Common myeloid progenitor, CD34-positive (primary cell): ENCODE data around the gene ADAMTS4.
A peak's percentile ranks its signal among the peaks of the same experiment; 100 is the strongest.

Experiments used
- CTCF ChIA-PET: fragments of 350-600 bp; sonication (Branson Sonifier 250); formaldehyde crosslinking; loops from one replicate; lab custom pipeline; 2021; ENCODE audit warnings: antibody characterized with exemption; lab: Charles Lee
- POLR2A ChIA-PET: fragments of 350-600 bp; sonication (Branson Sonifier 250); formaldehyde crosslinking; loops from one replicate; lab custom pipeline; 2021; ENCODE audit warnings: antibody characterized with exemption; lab: Charles Lee
- DNase-seq, 3 donors: peaks; one replicate each; pipeline versions ENCODE4 v3.0.0 to v3.0.0-alpha.2; 2013
- H3K27ac ChIP-seq, 2 experiments: 1 replicate in 1 of 2; 2 replicates in 1 of 2; pipeline ENCODE4 v1.7.0; 2013; ENCODE audit warnings: inconsistent platforms in 2 of 2, low read length in 2 of 2, mild to moderate bottlenecking in 2 of 2, low read depth in 1 of 2, moderate library complexity in 1 of 2; ENCODE audit not compliant: severe bottlenecking in 2 of 2, insufficient read depth in 1 of 2, poor library complexity in 1 of 2
- H3K27me3 ChIP-seq, 5 experiments: replicated peaks in 2 of 5; 1 replicate in 3 of 5; 2 replicates in 2 of 5; pipeline versions ENCODE4 v1.6.1 to v1.7.0; 2013; ENCODE audit warnings: low read length in 4 of 5, mild to moderate bottlenecking in 2 of 5, moderate library complexity in 2 of 5, inconsistent platforms in 1 of 5; ENCODE audit not compliant: insufficient read depth in 5 of 5, control insufficient read depth in 4 of 5
- H3K36me3 ChIP-seq, 4 experiments: 1 replicate in 2 of 4; 2 replicates in 2 of 4; pipeline versions ENCODE4 v1.6.1 to v1.7.0; 2013; ENCODE audit warnings: low read length in 3 of 4, control low read depth in 1 of 4, mild to moderate bottlenecking in 1 of 4; ENCODE audit not compliant: control insufficient read depth in 4 of 4, insufficient read depth in 4 of 4
- H3K4me1 ChIP-seq, 4 experiments: 1 replicate in 3 of 4; 2 replicates in 1 of 4; pipeline versions ENCODE4 v1.6.1 to v1.7.1; 2013; ENCODE audit warnings: low read length in 3 of 4, mild to moderate bottlenecking in 3 of 4, control low read depth in 1 of 4, inconsistent platforms in 1 of 4, moderate library complexity in 1 of 4; ENCODE audit not compliant: control insufficient read depth in 4 of 4, insufficient read depth in 4 of 4; ENCODE audit errors: control extremely low read depth in 1 of 4
- H3K4me3 ChIP-seq, 7 experiments: 1 replicate in 4 of 7; 2 replicates in 3 of 7; pipeline versions ENCODE4 v1.5.1 to v1.7.0; 2013; ENCODE audit warnings: mild to moderate bottlenecking in 7 of 7, low read length in 6 of 7, moderate library complexity in 6 of 7, inconsistent platforms in 2 of 7, low read depth in 2 of 7, control low read depth in 1 of 7; ENCODE audit not compliant: insufficient read depth in 4 of 7, control insufficient read depth in 1 of 7; ENCODE audit errors: extremely low read depth in 1 of 7
- H3K9me3 ChIP-seq, 5 experiments: 1 replicate in 4 of 5; 2 replicates in 1 of 5; pipeline versions ENCODE4 v1.6.1 to v1.7.1; 2013; ENCODE audit warnings: low read length in 4 of 5, mild to moderate bottlenecking in 2 of 5, inconsistent platforms in 1 of 5, low read depth in 1 of 5, moderate library complexity in 1 of 5; ENCODE audit not compliant: control insufficient read depth in 4 of 5, insufficient read depth in 2 of 5; ENCODE audit errors: control extremely low read depth in 1 of 5
- WGBS: methylation state at CpG from one replicate; pipeline ENCODE4 v1.1.5; 2013; ENCODE audit not compliant: insufficient coverage; 5-methylcytosine and 5-hydroxymethylcytosine counted together

The ADAMTS4 gene

DNA sequence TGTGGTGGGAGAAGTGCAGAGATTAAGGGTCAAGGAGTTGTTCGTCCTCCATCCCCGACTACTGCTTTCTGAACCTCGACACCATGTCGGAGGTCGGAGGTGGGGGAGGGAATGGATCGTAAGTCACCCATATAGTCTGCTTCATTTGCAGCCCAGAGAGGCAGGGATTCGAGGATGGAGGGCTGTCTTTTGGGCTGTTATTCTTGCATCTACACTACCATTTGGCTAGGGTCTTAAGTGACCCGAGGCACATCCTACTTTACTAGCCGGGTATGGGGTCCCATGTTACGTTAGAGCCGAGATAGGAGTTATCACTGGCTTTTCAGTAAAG is 39.0 kb downstream of the ADAMTS4 start:
- peaks cover 8 to 62% (median 32%) of the 10 kb centered on the region in 4 experiments for H3K36me3 ChIP-seq
- CTCF ChIA-PET = no interaction called here
- no peaks in the 10 kb centered on the region for H3K27me3 ChIP-seq
- H3K27ac ChIP-seq = peak overlapping the region; percentile 84 to 90
- peaks cover 2 to 30% (median 24%) of the 10 kb centered on the region in 4 experiments for H3K4me1 ChIP-seq
- peak overlapping the region; percentile 59 to 95 (median 87) for H3K4me3 ChIP-seq
- H3K9me3 ChIP-seq = no peaks in the 10 kb centered on the region
- POLR2A ChIA-PET = no interaction called here
- peak in 1 of 3 donors; percentile 27 for DNase-seq
- WGBS = 2% methylated on average over 9 of the region's 11 CpGs

DNA sequence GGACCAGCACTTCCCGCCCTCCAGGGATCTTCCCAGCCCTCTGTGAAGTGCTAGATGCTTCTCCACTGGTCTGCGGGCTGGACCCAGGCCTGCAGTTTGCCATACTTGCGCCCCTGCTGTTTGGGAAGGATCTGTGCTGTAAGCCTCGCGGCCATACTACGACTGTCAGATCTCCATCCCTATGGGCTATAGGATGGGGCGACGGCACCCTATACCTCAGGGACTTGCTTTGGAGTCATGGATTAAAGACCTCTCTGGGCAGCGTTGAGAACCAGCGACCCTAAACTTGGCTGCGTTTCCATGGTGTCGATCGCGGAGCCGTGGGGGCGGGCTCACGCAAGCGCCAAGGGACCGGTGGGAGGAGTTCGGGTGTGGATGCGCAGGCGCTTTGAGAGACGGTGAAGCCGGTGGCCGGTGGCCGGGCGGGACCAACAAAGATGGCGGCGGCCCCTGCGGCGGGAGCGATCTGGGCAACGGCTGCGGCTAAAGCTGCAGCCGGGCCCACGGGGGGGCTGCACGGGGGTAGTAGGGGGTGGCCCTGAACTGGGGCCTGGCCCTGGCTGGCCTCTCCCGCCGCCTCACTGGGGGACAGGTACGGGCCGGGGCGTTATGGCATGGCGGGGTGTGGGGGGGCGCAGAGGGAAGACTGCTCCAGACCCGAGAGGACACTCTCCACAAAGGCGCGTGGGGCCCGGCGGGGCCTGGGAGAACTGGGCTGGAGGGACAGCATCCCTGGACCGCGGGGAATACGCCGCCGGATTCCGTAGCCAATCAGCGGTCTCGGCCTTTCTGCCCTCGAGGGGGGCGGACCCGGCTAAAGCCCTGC is 39.6 kb downstream of the ADAMTS4 start, which contains the start of gene USP21:
Gene USP21 (plus strand): TSS at position 414 of the 826 bp plus-strand sequence. CDS start 1,141 bp downstream, outside the sequence.
- ChIA-PET POLR2A (no interaction called here), CTCF (interaction anchor here (0.7 to 3.2 kb wide), 8 partner anchors 7 to 61 kb away, joined by 3 to 14 read pairs (median 6); partner anchors contain the start of genes B4GALT3, KLHDC9, NIT1 and PFDN2)
- peak; percentile 87 to 93 (median 92) for DNase-seq
- Histone ChIP-seq H3K36me3 (peaks cover 8 to 57% (median 27%) of the 10 kb centered on the region in 4 experiments), H3K27me3 (no peaks in the 10 kb centered on the region), H3K4me1 (peaks cover 2 to 34% (median 28%) of the 10 kb centered on the region in 4 experiments), H3K9me3 (no peaks in the 10 kb centered on the region), H3K27ac (peak within 1 kb of the TSS; percentile 84 to 90), H3K4me3 (peak within 1 kb of the TSS; percentile 59 to 95 (median 87))
- 4% methylated on average over 53 of the region's 60 CpGs for WGBS

DNA sequence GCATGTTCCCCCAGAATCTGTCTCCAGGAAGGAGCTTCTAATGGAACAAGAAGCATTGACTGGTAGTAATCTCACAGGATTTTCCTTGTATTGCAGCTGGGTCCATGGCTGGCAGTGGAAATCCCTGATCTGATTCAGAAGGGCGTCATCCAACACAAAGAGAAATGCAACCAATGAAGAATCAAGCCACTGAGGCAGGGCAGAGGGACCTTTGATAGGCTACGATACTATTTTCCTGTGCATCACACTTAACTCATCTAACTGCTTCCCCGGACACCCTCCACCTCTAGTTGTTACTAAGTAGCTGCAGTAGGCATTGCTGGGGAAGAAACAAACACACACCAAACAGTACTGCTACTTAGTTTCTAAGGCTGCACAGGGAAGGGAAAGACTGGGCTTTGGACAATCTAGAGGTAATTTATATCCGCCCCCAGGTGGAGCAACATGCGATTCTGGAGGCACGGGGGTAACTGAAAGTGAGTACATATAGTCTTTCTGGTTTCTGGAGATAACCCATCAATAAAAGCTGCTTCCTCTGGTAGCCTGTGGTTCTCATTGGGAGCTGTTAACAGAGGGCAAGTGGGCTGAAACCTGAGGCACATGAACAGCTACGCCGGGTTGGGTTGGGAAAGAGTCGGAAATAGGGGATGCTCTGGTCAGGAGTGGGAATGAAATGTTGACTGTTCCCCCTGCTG is 40.4 kb downstream of the ADAMTS4 start:
- Histone ChIP-seq H3K4me3 (peak overlapping the region in 5 of 7 experiments; percentile 81 to 95 (median 89)), H3K27ac (peak overlapping the region; percentile 84 to 90), H3K4me1 (peaks cover 2 to 34% (median 29%) of the 10 kb centered on the region in 4 experiments)

DNA sequence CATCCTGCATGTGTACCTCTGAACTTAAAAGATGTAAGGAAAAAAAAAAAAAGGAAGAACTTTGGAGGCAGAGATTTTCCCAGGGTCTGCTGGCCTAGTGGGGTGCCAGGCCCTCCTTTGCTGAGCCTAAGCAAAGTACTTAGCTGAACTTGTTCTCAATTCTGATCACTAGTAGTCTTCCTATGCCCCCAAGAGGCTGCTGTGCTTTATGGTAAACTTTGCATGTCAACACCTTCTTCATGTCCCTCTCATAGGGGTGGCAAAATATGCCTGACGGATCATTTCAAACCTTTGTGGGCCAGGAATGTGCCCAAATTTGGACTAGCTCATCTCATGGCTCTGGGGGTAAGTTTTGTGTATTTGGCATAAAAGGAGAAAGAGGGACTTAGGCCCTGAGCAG is 41.0 kb downstream of the ADAMTS4 start:
- H3K4me3 ChIP-seq = no peak overlapping the region
- H3K27me3 ChIP-seq = no peaks in the 10 kb centered on the region
- H3K9me3 ChIP-seq = no peaks in the 10 kb centered on the region
- peak in 1 of 3 donors; percentile 17 for DNase-seq
- H3K27ac ChIP-seq = no peak overlapping the region
- 100% methylated on average over 1 of the region's 1 CpG for WGBS
- peaks cover 8 to 45% (median 17%) of the 10 kb centered on the region in 4 experiments for H3K36me3 ChIP-seq
- H3K4me1 ChIP-seq = peaks cover 2 to 37% (median 32%) of the 10 kb centered on the region in 4 experiments
- POLR2A ChIA-PET = no interaction called here
- CTCF ChIA-PET = interaction anchor here (0.6 to 3.2 kb wide), 15 partner anchors 9 to 224 kb away, joined by 3 to 14 read pairs (median 5); partner anchors contain the start of genes ARHGAP30, B4GALT3, KLHDC9 and NIT1

More for the DNA sequence above, 40.4 kb downstream of the ADAMTS4 start:
- peaks cover 8 to 50% (median 21%) of the 10 kb centered on the region in 4 experiments for H3K36me3 ChIP-seq
- ChIA-PET POLR2A (interaction anchor here (0.6 kb wide), 1 partner anchor 64 kb away, joined by 3 read pairs; no protein-coding TSS in a partner anchor), CTCF (interaction anchor here (0.6 to 3.2 kb wide), 15 partner anchors 8 to 224 kb away, joined by 3 to 14 read pairs (median 5); partner anchors contain the start of genes ARHGAP30, B4GALT3, KLHDC9 and NIT1)
- 53% methylated on average over 8 of the region's 9 CpGs for WGBS
- no peaks in the 10 kb centered on the region for H3K27me3 ChIP-seq
- no peaks in the 10 kb centered on the region for H3K9me3 ChIP-seq
- DNase-seq = peak in 2 of 3 donors; percentile 55 to 66

DNA sequence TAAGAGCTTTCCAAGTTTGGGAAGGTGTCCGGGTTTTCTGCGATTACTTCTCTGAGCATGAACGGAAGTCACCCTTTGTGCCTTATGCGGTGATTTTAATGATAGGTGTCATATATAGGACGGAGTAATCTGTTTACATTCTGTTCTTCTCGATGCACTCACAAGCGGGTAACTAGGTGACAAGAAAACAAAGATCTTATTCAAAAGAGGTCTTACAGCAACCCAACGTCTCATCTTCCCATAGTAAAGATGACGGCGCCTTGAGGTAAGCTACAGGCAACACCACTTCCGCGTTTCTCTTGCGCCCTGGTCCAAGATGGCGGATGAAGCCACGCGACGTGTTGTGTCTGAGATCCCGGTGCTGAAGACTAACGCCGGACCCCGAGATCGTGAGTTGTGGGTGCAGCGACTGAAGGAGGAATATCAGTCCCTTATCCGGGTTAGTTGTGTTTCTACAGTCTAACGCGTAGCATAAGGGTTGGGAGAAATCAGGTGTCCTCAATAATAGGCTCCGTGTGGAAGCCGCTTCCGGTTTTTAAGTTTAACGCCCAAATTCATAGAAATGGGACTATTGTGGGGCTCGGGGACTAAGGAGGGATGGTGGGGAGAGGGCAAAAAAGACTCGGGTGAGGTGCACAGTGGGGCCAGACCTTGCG is 45.0 kb downstream of the ADAMTS4 start, which contains the start of gene UFC1:
Gene UFC1 (plus strand): TSS at position 297 of the 656 bp plus-strand sequence. CDS start 20 bp downstream, at position 317.
- H3K4me3 ChIP-seq = peak within 1 kb of the TSS; percentile 63 to 99 (median 96)
- peaks cover 2 to 18% (median 17%) of the 10 kb centered on the region in 4 experiments for H3K4me1 ChIP-seq
- POLR2A ChIA-PET = interaction anchor here (0.8 to 1.4 kb wide), 2 partner anchors 12 to 56 kb away, joined by 5 to 6 read pairs; partner anchors contain the start of gene PPOX
- no peaks in the 10 kb centered on the region for H3K27me3 ChIP-seq
- peak within 1 kb of the TSS; percentile 98 for H3K27ac ChIP-seq
- peak; percentile 94 to 97 (median 95) for DNase-seq
- CTCF ChIA-PET = interaction anchor here (0.6 to 5.5 kb wide), 7 partner anchors 11 to 111 kb away, joined by 3 to 29 read pairs (median 4); partner anchors contain the start of genes DEDD and PPOX
- H3K36me3 ChIP-seq = peaks cover 8 to 19% (median 13%) of the 10 kb centered on the region in 4 experiments
- H3K9me3 ChIP-seq = no peaks in the 10 kb centered on the region
- WGBS = 0% methylated on average over 26 of the region's 33 CpGs

DNA sequence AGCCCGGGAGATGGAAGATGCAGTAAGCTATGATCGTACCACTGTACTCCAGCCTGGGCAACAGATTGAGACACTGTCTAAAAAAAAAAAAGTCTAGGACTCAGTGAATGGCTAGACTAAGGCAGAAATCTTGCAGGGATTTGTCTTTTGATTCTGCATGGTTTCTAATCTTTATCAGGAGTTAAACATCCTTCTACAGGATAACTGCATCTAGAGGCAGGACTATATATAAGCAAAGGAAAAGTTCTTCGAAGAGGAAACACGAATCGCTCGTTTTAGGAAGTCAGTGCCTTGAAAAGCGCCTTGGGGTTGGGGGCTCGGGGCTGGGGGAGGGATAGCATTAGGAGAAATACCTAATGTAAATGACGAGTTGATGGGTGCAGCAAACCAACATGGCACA is 45.7 kb downstream of the ADAMTS4 start:
- Histone ChIP-seq H3K9me3 (no peaks in the 10 kb centered on the region), H3K4me3 (peak overlapping the region in 6 of 7 experiments; percentile 77 to 99 (median 96)), H3K4me1 (peaks cover 2 to 15% (median 13%) of the 10 kb centered on the region in 4 experiments), H3K27me3 (no peaks in the 10 kb centered on the region), H3K36me3 (peaks cover 7 to 12% (median 11%) of the 10 kb centered on the region in 4 experiments), H3K27ac (peak overlapping the region; percentile 98)
- ChIA-PET CTCF (interaction anchor here (0.9 to 5.5 kb wide), 4 partner anchors 16 to 82 kb away, joined by 3 to 29 read pairs (median 4); partner anchors contain the start of gene DEDD), POLR2A (interaction anchor here (0.8 to 1.4 kb wide), 2 partner anchors 13 to 56 kb away, joined by 5 to 6 read pairs; partner anchors contain the start of gene PPOX)
- peak in 1 of 3 donors; percentile 29 for DNase-seq
- WGBS = 62% methylated on average over 2 of the region's 9 CpGs
